Thyroid gland (tissue), 4 donors: ENCODE measurements around the gene USP48.

Experiments
- POLR2A ChIP-seq, 2 donors: fragments of 450-650 bp; IDR thresholded peaks; one replicate each; pipeline ENCODE4 v1.6.1; 2017; ENCODE audit warnings: antibody characterized with exemption in 2 of 2, mild to moderate bottlenecking in 2 of 2, moderate library complexity in 1 of 2
- TF ChIP-seq, protein P1 (sequence below), 6 experiments: fragments of 200-600 bp in 3 of 6; fragments of 450-650 bp in 3 of 6; sonication (generic) in 3 of 6; IDR thresholded peaks; one replicate each; pipeline ENCODE4 v1.5.1; 2016 to 2019; ENCODE audit warnings: antibody characterized with exemption in 6 of 6, mild to moderate bottlenecking in 2 of 6, inconsistent platforms in 1 of 6, moderate library complexity in 1 of 6

DNA sequence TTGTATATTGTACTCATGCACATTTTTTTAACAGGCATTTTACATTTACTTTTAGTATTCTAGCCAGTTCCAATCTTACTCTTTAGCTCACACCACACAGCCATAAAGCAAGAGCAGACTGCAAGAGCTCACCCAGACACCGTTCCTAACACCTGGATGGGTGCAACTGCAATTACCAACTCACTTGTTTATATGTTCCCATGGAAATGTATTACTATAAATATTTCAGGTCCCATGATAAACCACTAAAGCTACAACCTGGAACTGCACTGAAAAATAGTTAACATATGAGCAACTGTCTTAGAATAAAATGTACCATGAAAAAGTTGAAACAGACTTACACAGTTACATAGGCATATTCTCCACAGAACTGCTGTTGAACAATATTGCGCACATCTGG, 30.8 kb downstream of the USP48 start:
- TF ChIP-seq, protein P1, sequence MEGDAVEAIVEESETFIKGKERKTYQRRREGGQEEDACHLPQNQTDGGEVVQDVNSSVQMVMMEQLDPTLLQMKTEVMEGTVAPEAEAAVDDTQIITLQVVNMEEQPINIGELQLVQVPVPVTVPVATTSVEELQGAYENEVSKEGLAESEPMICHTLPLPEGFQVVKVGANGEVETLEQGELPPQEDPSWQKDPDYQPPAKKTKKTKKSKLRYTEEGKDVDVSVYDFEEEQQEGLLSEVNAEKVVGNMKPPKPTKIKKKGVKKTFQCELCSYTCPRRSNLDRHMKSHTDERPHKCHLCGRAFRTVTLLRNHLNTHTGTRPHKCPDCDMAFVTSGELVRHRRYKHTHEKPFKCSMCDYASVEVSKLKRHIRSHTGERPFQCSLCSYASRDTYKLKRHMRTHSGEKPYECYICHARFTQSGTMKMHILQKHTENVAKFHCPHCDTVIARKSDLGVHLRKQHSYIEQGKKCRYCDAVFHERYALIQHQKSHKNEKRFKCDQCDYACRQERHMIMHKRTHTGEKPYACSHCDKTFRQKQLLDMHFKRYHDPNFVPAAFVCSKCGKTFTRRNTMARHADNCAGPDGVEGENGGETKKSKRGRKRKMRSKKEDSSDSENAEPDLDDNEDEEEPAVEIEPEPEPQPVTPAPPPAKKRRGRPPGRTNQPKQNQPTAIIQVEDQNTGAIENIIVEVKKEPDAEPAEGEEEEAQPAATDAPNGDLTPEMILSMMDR (IDR thresholded peaks at IDR 0.05) = no peak
- no peak for TF ChIP-seq POLR2A (IDR thresholded peaks at IDR 0.05)
